Measurements from ENCODE around the gene TERC. TPM values are rescaled to one million over a fixed set of nuclear protein-coding genes. Genes with fewer than 3 reads are reported as not detected.
"Not testable (repeated sequence)": the region's sequence is repeated elsewhere in the genome, so short reads cannot be mapped to it uniquely, and the experiment has no call there.

TERC gene
- total RNA-seq, 2 experiments from 2014 or later: 2.6 to 11.1 TPM

GRCh38 chr3:169744366-169745054 lies 20.4 kb downstream of the TERC start:
- Mint-ChIP-seq H3K9me3 (ENCODE audit: low read depth) (no peaks in the 10 kb centered on the region), H3K4me3 (no peak overlapping the region), H3K27me3 (peaks cover 16% of the 10 kb centered on the region), H3K36me3 (ENCODE audit: low read depth) (no peaks in the 10 kb centered on the region), H3K4me1 (peaks cover 16% of the 10 kb centered on the region), H3K27ac (no peak overlapping the region)
- intact Hi-C loops (cut with DNase I, micrococcal nuclease): loop anchor here (2.0 to 5.0 kb wide), 3 partner anchors 597 to 1532 kb away; no protein-coding TSS in a partner anchor
- ChIA-PET POLR2A (no interaction called here), CTCF (interaction anchor here (0.5 to 1.2 kb wide), 11 partner anchors 10 to 889 kb away, joined by 3 to 10 read pairs (median 3); no protein-coding TSS in a partner anchor)
- DNase-seq (no peak), ATAC-seq (no peak)

DNA sequence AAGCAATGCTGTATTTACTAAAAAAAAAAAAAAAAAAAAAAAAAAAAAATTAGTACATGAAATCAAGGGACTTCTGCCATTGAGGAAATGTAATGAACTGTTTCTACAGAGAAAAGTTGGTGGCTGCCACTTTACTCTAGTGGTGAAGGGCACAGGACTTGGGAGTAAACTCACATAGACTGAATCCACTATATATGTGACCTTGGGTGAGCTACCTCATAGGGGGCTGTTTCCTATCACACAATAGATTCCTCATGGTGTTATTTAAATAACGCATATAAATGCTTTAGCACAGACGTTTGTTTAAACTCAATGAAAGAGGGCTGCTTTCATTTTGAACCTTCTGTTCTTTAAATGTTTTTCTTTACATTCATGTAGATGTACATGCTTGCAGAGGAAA lies 25.8 kb downstream of the TERC start:
- ATAC-seq: no peak
- H3K9me3 Mint-ChIP-seq (ENCODE audit: low read depth): peaks cover 10% of the 10 kb centered on the region
- peaks cover 1% of the 10 kb centered on the region for H3K27me3 Mint-ChIP-seq
- no peaks in the 10 kb centered on the region for H3K36me3 Mint-ChIP-seq (ENCODE audit: low read depth)
- H3K4me3 Mint-ChIP-seq: no peak overlapping the region
- H3K4me1 Mint-ChIP-seq: no peaks in the 10 kb centered on the region
- intact Hi-C loops (cut with DNase I, micrococcal nuclease): no loop called here
- DNase-seq: no peak
- ChIA-PET POLR2A (no interaction called here), CTCF (interaction anchor here (1.0 kb wide), 1 partner anchor 17 kb away, joined by 3 read pairs; no protein-coding TSS in a partner anchor)
- H3K27ac Mint-ChIP-seq: no peak overlapping the region

- POLR2A ChIA-PET; H3K27ac Mint-ChIP-seq; H3K4me3 Mint-ChIP-seq; H3K4me1 Mint-ChIP-seq; intact Hi-C loops (cut with DNase I, micrococcal nuclease); ATAC-seq; H3K36me3 Mint-ChIP-seq (ENCODE audit: low read depth); DNase-seq: not testable (repeated sequence)
- peaks cover 35% of the 10 kb centered on the region for H3K27me3 Mint-ChIP-seq
- H3K9me3 Mint-ChIP-seq (ENCODE audit: low read depth): peaks cover 25% of the 10 kb centered on the region
- CTCF ChIA-PET: interaction anchor here (0.8 to 1.0 kb wide), 2 partner anchors 12 to 289 kb away, joined by 3 to 4 read pairs; no protein-coding TSS in a partner anchor
These were observed 33.0 kb downstream of the TERC start for GRCh38 chr3:169731857-169732256.

DNA sequence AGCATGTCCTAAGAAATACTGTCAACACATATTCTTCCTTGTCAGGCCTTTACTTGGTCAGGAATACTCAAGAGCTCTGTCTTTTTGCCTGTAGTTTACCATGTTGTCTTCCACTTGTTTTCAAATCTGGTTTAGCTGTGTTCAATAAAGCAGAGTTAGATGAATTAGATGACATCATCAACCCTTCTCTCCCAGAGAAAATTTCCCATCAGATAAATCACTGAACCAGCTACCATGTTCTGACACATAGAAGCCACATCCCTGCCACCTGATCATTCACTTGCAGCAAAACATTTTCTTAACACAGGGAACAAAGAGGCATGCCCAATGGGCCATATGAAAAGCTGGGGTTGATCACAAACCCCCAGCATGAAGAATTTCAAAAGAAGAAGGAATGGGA lies 42.1 kb downstream of the TERC start:
- H3K27ac Mint-ChIP-seq: no peak overlapping the region
- no peaks in the 10 kb centered on the region for H3K36me3 Mint-ChIP-seq (ENCODE audit: low read depth)
- intact Hi-C loops (cut with DNase I, micrococcal nuclease): no loop called here
- no peak for DNase-seq
- POLR2A ChIA-PET: interaction anchor here (0.6 kb wide), 1 partner anchor 343 kb away, joined by 9 read pairs; no protein-coding TSS in a partner anchor
- CTCF ChIA-PET: interaction anchor here (0.7 kb wide), 1 partner anchor 185 kb away, joined by 3 read pairs; no protein-coding TSS in a partner anchor
- no peak for ATAC-seq
- peaks cover 13% of the 10 kb centered on the region for H3K9me3 Mint-ChIP-seq (ENCODE audit: low read depth)
- H3K4me3 Mint-ChIP-seq: no peak overlapping the region
- no peaks in the 10 kb centered on the region for H3K4me1 Mint-ChIP-seq
- peaks cover 26% of the 10 kb centered on the region for H3K27me3 Mint-ChIP-seq

GRCh38 chr3:169718415-169718814 lies 46.4 kb downstream of the TERC start:
- CTCF ChIA-PET; DNase-seq; H3K4me3 Mint-ChIP-seq; H3K4me1 Mint-ChIP-seq; H3K9me3 Mint-ChIP-seq (ENCODE audit: low read depth); POLR2A ChIA-PET; ATAC-seq; H3K27ac Mint-ChIP-seq; intact Hi-C loops (cut with DNase I, micrococcal nuclease); H3K36me3 Mint-ChIP-seq (ENCODE audit: low read depth): not testable (repeated sequence)
- H3K27me3 Mint-ChIP-seq: peaks cover 28% of the 10 kb centered on the region

Other genes with a start within 250 kb of the TERC start
- not detected for gene MECOM, start 101.3 kb downstream of the TERC start, total RNA-seq
- under 1 TPM; 0.40 to 0.62 TPM for gene ACTRT3, start 4.5 kb upstream of the TERC start, total RNA-seq
- gene MYNN, start 8.3 kb upstream of the TERC start, total RNA-seq: 10 to 100 TPM; 13.6 to 14.2 TPM
- under 1 TPM; 0.09 to 0.12 TPM for gene LRRIQ4, start 47.8 kb upstream of the TERC start, total RNA-seq
- 1 to 10 TPM; 3.8 TPM for gene LRRC34, start 47.8 kb upstream of the TERC start, total RNA-seq
- gene LRRC31, start 104.9 kb upstream of the TERC start, total RNA-seq: not detected
- not detected for gene SAMD7, start 146.5 kb upstream of the TERC start, total RNA-seq
- 10 to 100 TPM; 62.8 to 74.7 TPM for gene SEC62, start 201.7 kb upstream of the TERC start, total RNA-seq